ENCODE measurements around the gene BPIFB3. TPM values are rescaled to one million over a fixed set of nuclear protein-coding genes. Genes with fewer than 3 reads are reported as not detected.
"Not testable (repeated sequence)": the region's sequence is repeated elsewhere in the genome, so short reads cannot be mapped to it uniquely, and the experiment has no call there.

BPIFB3 gene
- total RNA-seq, 2 experiments from 2014 or later = not detected

DNA sequence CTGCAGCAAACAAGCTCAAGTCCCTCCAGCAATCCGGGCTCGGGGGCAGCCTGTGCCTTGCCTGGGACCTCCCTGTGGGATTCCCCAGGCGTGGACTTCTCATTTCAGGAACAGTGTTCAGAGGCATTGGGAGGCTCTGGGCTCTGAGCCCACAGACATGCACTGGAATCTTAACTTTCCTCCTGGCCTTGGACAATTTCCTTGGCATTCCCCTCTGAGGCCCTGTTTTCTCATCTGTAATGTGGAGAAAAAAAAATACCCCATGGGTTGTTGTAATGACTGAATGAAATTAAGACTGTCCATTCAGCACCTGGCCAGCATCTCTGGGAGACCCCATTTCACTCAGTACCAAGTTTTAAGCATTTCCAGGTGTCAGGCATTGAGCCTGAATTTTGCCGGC, 43.3 kb downstream of the BPIFB3 start:
- CTCF ChIA-PET = interaction anchor here (1.4 to 1.9 kb wide), 3 partner anchors 16 to 196 kb away, joined by 3 to 8 read pairs (median 4); no protein-coding TSS in a partner anchor
- Mint-ChIP-seq H3K4me1 (no peaks in the 10 kb centered on the region), H3K27ac (no peak overlapping the region), H3K27me3 (no peaks in the 10 kb centered on the region), H3K4me3 (no peak overlapping the region), H3K36me3 (ENCODE audit: low read depth) (no peaks in the 10 kb centered on the region), H3K9me3 (no peaks in the 10 kb centered on the region)
- POLR2A ChIA-PET = no interaction called here
- no peak for DNase-seq

- DNase-seq = no peak
- H3K27me3 Mint-ChIP-seq = no peaks in the 10 kb centered on the region
- POLR2A ChIA-PET = no interaction called here
- no peaks in the 10 kb centered on the region for H3K36me3 Mint-ChIP-seq (ENCODE audit: low read depth)
- H3K27ac Mint-ChIP-seq = no peak overlapping the region
- CTCF ChIA-PET = interaction anchor here (1.0 to 1.4 kb wide), 2 partner anchors 188 to 322 kb away, joined by 3 read pairs; no protein-coding TSS in a partner anchor
- H3K4me1 Mint-ChIP-seq = no peaks in the 10 kb centered on the region
- H3K9me3 Mint-ChIP-seq = no peaks in the 10 kb centered on the region
- H3K4me3 Mint-ChIP-seq = no peak overlapping the region
Measured at GRCh38 chr20:33099843-33100538, 46.3 kb downstream of the BPIFB3 start.

DNA sequence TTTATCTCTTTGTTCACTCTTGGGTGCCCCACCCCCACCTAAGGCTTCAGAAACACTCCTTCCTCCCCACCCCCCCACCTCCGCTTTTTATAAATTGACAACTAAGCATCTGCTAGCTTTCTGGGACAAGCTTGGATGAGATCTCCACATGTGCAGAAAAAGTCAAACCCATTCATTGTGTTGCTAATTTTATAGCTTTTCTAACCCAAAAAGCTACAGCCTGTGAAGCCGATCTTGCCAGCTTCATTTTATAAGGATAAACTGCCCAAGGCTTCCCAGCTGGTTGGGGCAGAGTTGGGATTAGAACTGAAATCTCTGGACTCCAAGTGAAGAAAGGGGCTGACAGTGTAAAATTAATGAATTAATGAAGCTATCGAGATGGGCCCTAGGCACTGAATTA, 49.9 kb downstream of the BPIFB3 start:
- CTCF ChIA-PET = no interaction called here

GRCh38 chr20:33104336-33104735, 50.6 kb downstream of the BPIFB3 start:
- H3K4me3 Mint-ChIP-seq = no peak overlapping the region
- no peaks in the 10 kb centered on the region for H3K4me1 Mint-ChIP-seq
- ChIA-PET POLR2A (no interaction called here), CTCF (no interaction called here)
- no peaks in the 10 kb centered on the region for H3K9me3 Mint-ChIP-seq
- DNase-seq = no peak
- no peaks in the 10 kb centered on the region for H3K27me3 Mint-ChIP-seq
- no peaks in the 10 kb centered on the region for H3K36me3 Mint-ChIP-seq (ENCODE audit: low read depth)
- H3K27ac Mint-ChIP-seq = no peak overlapping the region

More for the DNA sequence above, 49.9 kb downstream of the BPIFB3 start:
- POLR2A ChIA-PET = no interaction called here
- H3K36me3 Mint-ChIP-seq (ENCODE audit: low read depth) = no peaks in the 10 kb centered on the region
- no peak overlapping the region for H3K4me3 Mint-ChIP-seq
- H3K27ac Mint-ChIP-seq = no peak overlapping the region
- no peaks in the 10 kb centered on the region for H3K9me3 Mint-ChIP-seq
- no peak for DNase-seq
- no peaks in the 10 kb centered on the region for H3K4me1 Mint-ChIP-seq
- H3K27me3 Mint-ChIP-seq = no peaks in the 10 kb centered on the region

DNA sequence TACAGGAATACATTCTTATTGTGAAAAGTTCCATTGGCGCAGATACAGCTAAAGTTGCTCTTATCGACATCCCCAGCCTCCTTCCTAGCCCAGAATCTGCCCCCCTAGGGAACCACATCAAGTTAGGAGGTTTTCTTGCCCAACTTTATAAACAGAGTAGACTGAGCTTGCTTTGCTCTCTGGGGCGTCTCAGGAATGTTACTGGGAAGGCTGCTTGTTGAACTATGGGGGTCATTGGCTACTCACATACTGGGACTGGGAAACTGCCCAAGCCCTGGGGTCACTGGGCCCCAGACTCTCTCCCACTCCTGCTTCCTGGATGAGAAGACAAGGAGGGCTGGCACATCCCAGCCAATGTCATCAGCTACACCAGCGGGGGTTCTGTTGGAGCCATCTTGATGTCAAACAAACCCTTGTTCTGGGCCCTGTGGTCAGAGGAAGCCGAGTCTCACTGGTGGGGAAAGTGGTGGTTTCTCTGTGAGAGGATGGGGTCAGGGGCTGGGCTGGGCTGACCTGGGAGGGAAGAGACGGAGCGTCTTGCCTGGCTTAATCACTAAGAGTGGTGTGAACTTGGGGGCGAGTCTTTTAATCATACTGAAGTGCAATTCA, 51.7 kb downstream of the BPIFB3 start:
- CTCF ChIA-PET = interaction anchor here (1.3 kb wide), 1 partner anchor 9 kb away, joined by 3 read pairs; no protein-coding TSS in a partner anchor
- H3K36me3 Mint-ChIP-seq (ENCODE audit: low read depth) = no peaks in the 10 kb centered on the region
- H3K27ac Mint-ChIP-seq = no peak overlapping the region
- no peaks in the 10 kb centered on the region for H3K9me3 Mint-ChIP-seq
- H3K27me3 Mint-ChIP-seq = no peaks in the 10 kb centered on the region
- POLR2A ChIA-PET = no interaction called here
- DNase-seq = no peak
- H3K4me1 Mint-ChIP-seq = no peaks in the 10 kb centered on the region
- H3K4me3 Mint-ChIP-seq = no peak overlapping the region

- POLR2A ChIA-PET; H3K36me3 Mint-ChIP-seq (ENCODE audit: low read depth); H3K27ac Mint-ChIP-seq; H3K9me3 Mint-ChIP-seq; H3K4me3 Mint-ChIP-seq; H3K27me3 Mint-ChIP-seq; H3K4me1 Mint-ChIP-seq; DNase-seq: not testable (repeated sequence)
- CTCF ChIA-PET = interaction anchor here (1.3 kb wide), 1 partner anchor 10 kb away, joined by 3 read pairs; no protein-coding TSS in a partner anchor
Measured at GRCh38 chr20:33106058-33106620, 52.4 kb downstream of the BPIFB3 start.

- Mint-ChIP-seq H3K4me1 (no peaks in the 10 kb centered on the region), H3K9me3 (no peaks in the 10 kb centered on the region), H3K4me3 (no peak overlapping the region), H3K36me3 (ENCODE audit: low read depth) (no peaks in the 10 kb centered on the region), H3K27me3 (no peaks in the 10 kb centered on the region), H3K27ac (no peak overlapping the region)
- ChIA-PET POLR2A (no interaction called here), CTCF (no interaction called here)
- DNase-seq = no peak
Measured at GRCh38 chr20:33108661-33109060, 55.0 kb downstream of the BPIFB3 start.

GRCh38 chr20:33110147-33110825, 56.6 kb downstream of the BPIFB3 start:
- Mint-ChIP-seq H3K27ac (no peak overlapping the region), H3K4me3 (no peak overlapping the region), H3K36me3 (ENCODE audit: low read depth) (no peaks in the 10 kb centered on the region), H3K9me3 (no peaks in the 10 kb centered on the region), H3K4me1 (no peaks in the 10 kb centered on the region), H3K27me3 (no peaks in the 10 kb centered on the region)
- DNase-seq = no peak
- CTCF ChIA-PET = no interaction called here
- POLR2A ChIA-PET = no interaction called here

- H3K4me3 Mint-ChIP-seq = no peak overlapping the region
- H3K36me3 Mint-ChIP-seq (ENCODE audit: low read depth) = no peaks in the 10 kb centered on the region
- H3K27ac Mint-ChIP-seq = no peak overlapping the region
- ChIA-PET CTCF (no interaction called here), POLR2A (no interaction called here)
- no peaks in the 10 kb centered on the region for H3K9me3 Mint-ChIP-seq
- H3K27me3 Mint-ChIP-seq = no peaks in the 10 kb centered on the region
- no peaks in the 10 kb centered on the region for H3K4me1 Mint-ChIP-seq
- no peak for DNase-seq
Measured at GRCh38 chr20:33111306-33111705, 57.6 kb downstream of the BPIFB3 start.

- DNase-seq = no peak
- H3K4me3 Mint-ChIP-seq = no peak overlapping the region
- H3K36me3 Mint-ChIP-seq (ENCODE audit: low read depth) = no peaks in the 10 kb centered on the region
- ChIA-PET POLR2A (no interaction called here), CTCF (interaction anchor here (1.4 to 1.5 kb wide), 2 partner anchors 11 to 17 kb away, joined by 4 read pairs; no protein-coding TSS in a partner anchor)
- no peak overlapping the region for H3K27ac Mint-ChIP-seq
- H3K27me3 Mint-ChIP-seq = no peaks in the 10 kb centered on the region
- no peaks in the 10 kb centered on the region for H3K9me3 Mint-ChIP-seq
- H3K4me1 Mint-ChIP-seq = no peaks in the 10 kb centered on the region
Measured at GRCh38 chr20:33112547-33113386, 59.1 kb downstream of the BPIFB3 start.

- Mint-ChIP-seq H3K9me3 (no peaks in the 10 kb centered on the region), H3K27me3 (no peaks in the 10 kb centered on the region), H3K27ac (no peak overlapping the region), H3K4me1 (no peaks in the 10 kb centered on the region), H3K4me3 (no peak overlapping the region), H3K36me3 (ENCODE audit: low read depth) (no peaks in the 10 kb centered on the region)
- POLR2A ChIA-PET = no interaction called here
- no peak for DNase-seq
- CTCF ChIA-PET = interaction anchor here (1.4 to 1.5 kb wide), 2 partner anchors 11 to 17 kb away, joined by 4 read pairs; no protein-coding TSS in a partner anchor
Measured at GRCh38 chr20:33113387-33113908, 59.7 kb downstream of the BPIFB3 start.

- CTCF ChIA-PET; H3K27ac Mint-ChIP-seq; H3K36me3 Mint-ChIP-seq (ENCODE audit: low read depth); H3K27me3 Mint-ChIP-seq; H3K4me3 Mint-ChIP-seq; H3K9me3 Mint-ChIP-seq; POLR2A ChIA-PET; DNase-seq: not testable (repeated sequence)
- peaks cover 16% of the 10 kb centered on the region for H3K4me1 Mint-ChIP-seq
Measured at GRCh38 chr20:33115501-33115900, 61.8 kb downstream of the BPIFB3 start.
